Neural progenitor cell (in vitro differentiated cells): ENCODE results near the gene METTL1. TPM values are rescaled to one million over a fixed set of nuclear protein-coding genes. Genes with fewer than 3 reads are reported as not detected.

Experiments used
- DNase-seq: peaks from one replicate; pipeline ENCODE4 v3.0.0-alpha.2; 2016; ENCODE audit warnings: low spot score
- H2AFZ ChIP-seq: fragments of 200-600 bp; sonication (generic); replicated peaks from 2 replicates; pipeline ENCODE4 v1.6.1; 2016; ENCODE audit warnings: antibody characterized with exemption
- H3F3A ChIP-seq: fragments of 200-600 bp; sonication (generic); 2 replicates; pipeline ENCODE4 v1.6.1; 2016; ENCODE audit warnings: antibody characterized with exemption, low read depth
- H3K27ac ChIP-seq: fragments of 200-600 bp; sonication (generic); 2 replicates; pipeline ENCODE4 v1.5.1; 2016; ENCODE audit warnings: mild to moderate bottlenecking
- H3K27me3 ChIP-seq: fragments of 200-600 bp; sonication (generic); 2 replicates; pipeline ENCODE4 v1.6.1; 2016; ENCODE audit warnings: mild to moderate bottlenecking, moderate library complexity
- H3K36me3 ChIP-seq: fragments of 200-600 bp; sonication (generic); 2 replicates; pipeline ENCODE4 v1.5.1; 2016
- H3K4me1 ChIP-seq: fragments of 200-600 bp; sonication (generic); 2 replicates; pipeline ENCODE4 v1.6.1; 2016; ENCODE audit warnings: mixed run types
- H3K4me2 ChIP-seq: fragments of 200-600 bp; sonication (generic); 2 replicates; pipeline ENCODE4 v1.6.1; 2016
- H3K4me3 ChIP-seq: fragments of 200-600 bp; sonication (generic); 2 replicates; pipeline ENCODE4 v1.5.1; 2016
- H3K79me2 ChIP-seq: fragments of 200-600 bp; sonication (generic); 2 replicates; pipeline ENCODE4 v1.6.1; 2016; ENCODE audit warnings: low read depth
- H3K9ac ChIP-seq: fragments of 200-600 bp; sonication (generic); 2 replicates; pipeline ENCODE4 v1.6.1; 2016
- H3K9me3 ChIP-seq: fragments of 200-600 bp; sonication (generic); 2 replicates; pipeline ENCODE4 v1.5.1; 2016; ENCODE audit warnings: low read depth
- H4K20me1 ChIP-seq: fragments of 200-600 bp; sonication (generic); 2 replicates; pipeline ENCODE4 v1.6.1; 2016; ENCODE audit warnings: low read depth
- H3K27ac Mint-ChIP-seq: 3 replicates; pipeline ENCODE4 v1.8.0; 2021; ENCODE audit warnings: mixed read lengths
- H3K27me3 Mint-ChIP-seq: 2 replicates; pipeline ENCODE4 v1.8.0; 2022; ENCODE audit warnings: low read depth, mild to moderate bottlenecking, inconsistent platforms, moderate library complexity, mixed read lengths; ENCODE audit not compliant: insufficient read depth
- H3K36me3 Mint-ChIP-seq: 3 replicates; pipeline ENCODE4 v1.8.0; 2021; ENCODE audit warnings: mixed read lengths
- H3K4me1 Mint-ChIP-seq: 3 replicates; pipeline ENCODE4 v1.8.0; 2021; ENCODE audit warnings: mixed read lengths
- H3K4me3 Mint-ChIP-seq: 3 replicates; pipeline ENCODE4 v1.8.0; 2021; ENCODE audit warnings: mild to moderate bottlenecking, moderate library complexity, mixed read lengths
- H3K9me3 Mint-ChIP-seq: 3 replicates; pipeline ENCODE4 v1.8.0; 2020; ENCODE audit warnings: mixed read lengths
- EZH2 ChIP-seq: fragments of 200-600 bp; sonication (generic); IDR thresholded peaks from 2 replicates; pipeline ENCODE4 v1.6.1; 2017; ENCODE audit warnings: antibody characterized with exemption, mild to moderate bottlenecking, moderate library complexity
- EZH2phosphoT487 ChIP-seq: fragments of 200-600 bp; sonication (generic); IDR thresholded peaks from 2 replicates; pipeline ENCODE4 v1.6.1; 2017; ENCODE audit warnings: antibody characterized with exemption
- total RNA-seq: library from RNA; depleted of rRNA; stranded (reverse); fragments of >200 nt; gene quantifications from 2 replicates; pipeline ENCODE4 v1.2.3, GENCODE V29; 2015; ENCODE audit warnings: low replicate concordance
- TF ChIP-seq, protein P1 (sequence below): fragments of 200-600 bp; sonication (generic); IDR thresholded peaks from 2 replicates; pipeline ENCODE4 v1.5.1; 2017; ENCODE audit warnings: antibody characterized with exemption, mild to moderate bottlenecking

METTL1 gene
- total RNA-seq, 1 donor from 2014 or later, result 5.6 TPM

DNA sequence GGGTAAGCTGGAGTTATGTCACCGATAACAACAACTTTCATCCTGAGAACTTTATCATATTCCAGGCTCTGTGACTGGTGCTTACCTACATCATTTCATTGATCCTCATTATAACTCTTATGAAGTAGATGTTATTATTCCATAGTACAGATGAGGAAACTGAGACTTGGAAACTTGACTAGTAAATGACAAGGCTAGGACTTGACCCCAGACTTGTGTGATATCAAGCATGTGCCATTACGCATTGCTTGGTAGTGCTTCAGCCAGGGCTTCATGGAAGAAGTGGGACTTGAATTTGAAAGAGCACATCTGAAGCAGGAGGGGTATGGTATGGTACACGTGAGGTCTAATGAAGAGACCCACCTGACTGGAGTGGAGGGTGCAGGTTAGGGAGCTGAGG lies 34.8 kb upstream of the METTL1 start:
- Mint-ChIP-seq H3K27ac (no peak overlapping the region), H3K9me3 (no peaks in the 10 kb centered on the region), H3K4me3 (no peak overlapping the region), H3K27me3 (peaks cover 6% of the 10 kb centered on the region), H3K4me1 (no peaks in the 10 kb centered on the region), H3K36me3 (peaks cover 2% of the 10 kb centered on the region)
- no peaks in the 10 kb centered on the region for H3K9me3 ChIP-seq
- DNase-seq, result no peak
- no peaks in the 10 kb centered on the region for H3K27me3 ChIP-seq
- no peak overlapping the region for H3K4me3 ChIP-seq
- no peak overlapping the region for H3K9ac ChIP-seq
- no peaks in the 10 kb centered on the region for H3K4me1 ChIP-seq
- no peak for TF ChIP-seq EZH2
- no peak for TF ChIP-seq EZH2phosphoT487
- TF ChIP-seq, protein P1, sequence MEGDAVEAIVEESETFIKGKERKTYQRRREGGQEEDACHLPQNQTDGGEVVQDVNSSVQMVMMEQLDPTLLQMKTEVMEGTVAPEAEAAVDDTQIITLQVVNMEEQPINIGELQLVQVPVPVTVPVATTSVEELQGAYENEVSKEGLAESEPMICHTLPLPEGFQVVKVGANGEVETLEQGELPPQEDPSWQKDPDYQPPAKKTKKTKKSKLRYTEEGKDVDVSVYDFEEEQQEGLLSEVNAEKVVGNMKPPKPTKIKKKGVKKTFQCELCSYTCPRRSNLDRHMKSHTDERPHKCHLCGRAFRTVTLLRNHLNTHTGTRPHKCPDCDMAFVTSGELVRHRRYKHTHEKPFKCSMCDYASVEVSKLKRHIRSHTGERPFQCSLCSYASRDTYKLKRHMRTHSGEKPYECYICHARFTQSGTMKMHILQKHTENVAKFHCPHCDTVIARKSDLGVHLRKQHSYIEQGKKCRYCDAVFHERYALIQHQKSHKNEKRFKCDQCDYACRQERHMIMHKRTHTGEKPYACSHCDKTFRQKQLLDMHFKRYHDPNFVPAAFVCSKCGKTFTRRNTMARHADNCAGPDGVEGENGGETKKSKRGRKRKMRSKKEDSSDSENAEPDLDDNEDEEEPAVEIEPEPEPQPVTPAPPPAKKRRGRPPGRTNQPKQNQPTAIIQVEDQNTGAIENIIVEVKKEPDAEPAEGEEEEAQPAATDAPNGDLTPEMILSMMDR, result no peak
- no peak overlapping the region for H3K27ac ChIP-seq
- H3F3A ChIP-seq, result no peaks in the 10 kb centered on the region
- no peaks in the 10 kb centered on the region for H4K20me1 ChIP-seq
- H2AFZ ChIP-seq, result no peak overlapping the region
- H3K79me2 ChIP-seq, result no peaks in the 10 kb centered on the region
- H3K4me2 ChIP-seq, result no peak overlapping the region
- no peaks in the 10 kb centered on the region for H3K36me3 ChIP-seq

DNA sequence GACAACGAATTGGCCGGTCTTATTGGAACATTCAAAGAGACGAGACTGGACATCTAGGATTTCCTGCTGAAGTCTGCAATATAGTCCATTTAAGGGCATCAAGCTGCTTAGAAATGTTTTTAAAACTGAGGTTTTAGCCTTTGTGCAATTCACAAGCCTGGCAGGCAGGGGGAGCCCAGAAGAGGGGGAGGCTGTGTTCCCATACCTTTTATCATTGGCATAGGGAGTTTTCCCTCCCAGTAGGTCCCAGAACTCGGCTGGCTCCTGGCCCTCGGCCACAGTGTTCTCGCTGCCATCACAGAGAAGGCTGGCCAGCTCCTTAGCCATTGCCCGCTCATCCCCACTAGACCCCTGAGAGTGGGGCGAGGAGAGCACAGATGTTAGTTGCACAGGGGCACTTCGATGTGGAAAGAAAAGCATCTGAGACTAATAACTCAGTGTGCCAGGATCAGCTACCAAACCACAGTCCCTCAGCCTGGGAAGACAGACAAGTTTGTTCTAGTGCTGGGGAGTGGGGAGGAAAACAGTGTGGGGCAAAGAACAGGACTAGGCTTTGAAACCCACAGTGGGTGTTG lies 31.5 kb upstream of the METTL1 start:
- Mint-ChIP-seq H3K9me3 (no peaks in the 10 kb centered on the region), H3K27ac (no peak overlapping the region), H3K27me3 (peaks cover 4% of the 10 kb centered on the region), H3K4me1 (no peaks in the 10 kb centered on the region), H3K4me3 (no peak overlapping the region), H3K36me3 (peaks cover 4% of the 10 kb centered on the region)
- Histone ChIP-seq H3K27ac (no peak overlapping the region), H2AFZ (no peak overlapping the region), H4K20me1 (no peaks in the 10 kb centered on the region), H3K36me3 (no peaks in the 10 kb centered on the region), H3K27me3 (no peaks in the 10 kb centered on the region), H3K4me2 (no peak overlapping the region), H3K9me3 (no peaks in the 10 kb centered on the region), H3K4me3 (no peak overlapping the region), H3F3A (no peaks in the 10 kb centered on the region), H3K4me1 (no peaks in the 10 kb centered on the region), H3K9ac (no peak overlapping the region), H3K79me2 (no peaks in the 10 kb centered on the region)
- no peak for TF ChIP-seq EZH2phosphoT487
- no peak for TF ChIP-seq EZH2
- TF ChIP-seq, protein P1, result peak; percentile 78
- peak; percentile 66 for DNase-seq

DNA sequence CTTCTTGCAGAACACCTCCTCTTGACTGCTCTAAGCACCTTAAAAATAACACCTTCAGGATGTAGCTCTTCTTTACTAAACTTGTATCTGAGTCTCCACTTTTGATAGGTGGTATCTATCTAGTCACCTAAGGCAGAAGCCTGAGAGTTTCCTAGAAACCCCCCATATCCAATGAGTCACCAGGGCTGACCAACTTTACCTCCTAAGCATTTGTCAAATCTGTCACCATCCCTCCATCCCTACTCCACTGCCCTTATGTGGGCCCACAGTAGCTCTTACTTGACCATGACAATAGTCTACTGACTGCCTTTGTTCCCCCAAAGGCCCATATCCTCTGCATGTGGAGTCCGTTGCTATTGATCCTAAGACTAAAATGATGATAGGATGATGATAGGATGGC lies 30.7 kb upstream of the METTL1 start:
- Histone ChIP-seq H3K4me3 (no peak overlapping the region), H3K4me2 (no peak overlapping the region), H3K4me1 (no peaks in the 10 kb centered on the region), H3K27ac (no peak overlapping the region), H4K20me1 (no peaks in the 10 kb centered on the region), H3F3A (peaks cover 4% of the 10 kb centered on the region), H2AFZ (no peak overlapping the region), H3K79me2 (no peaks in the 10 kb centered on the region), H3K9me3 (no peaks in the 10 kb centered on the region), H3K36me3 (no peaks in the 10 kb centered on the region), H3K9ac (no peak overlapping the region), H3K27me3 (no peaks in the 10 kb centered on the region)
- H3K27ac Mint-ChIP-seq, result no peak overlapping the region
- no peak overlapping the region for H3K4me3 Mint-ChIP-seq
- TF ChIP-seq, protein P1, result no peak
- no peak for TF ChIP-seq EZH2
- TF ChIP-seq EZH2phosphoT487, result no peak
- H3K36me3 Mint-ChIP-seq, result peaks cover 4% of the 10 kb centered on the region
- H3K27me3 Mint-ChIP-seq, result peaks cover 4% of the 10 kb centered on the region
- H3K4me1 Mint-ChIP-seq, result no peaks in the 10 kb centered on the region
- H3K9me3 Mint-ChIP-seq, result no peaks in the 10 kb centered on the region
- no peak for DNase-seq
